Nephron (organoid): Measurements from ENCODE around the gene KRR1.

ENCODE experiments used
- H3K27ac Mint-ChIP-seq, 3 experiments: 2 replicates each; pipeline ENCODE4 v1.8.0; 2020; ENCODE audit warnings: mixed read lengths in 3 of 3, mild to moderate bottlenecking in 2 of 3, moderate library complexity in 1 of 3
- H3K27me3 Mint-ChIP-seq: 2 replicates; pipeline ENCODE4 v1.8.0; 2021; ENCODE audit warnings: low read depth, mild to moderate bottlenecking, moderate library complexity, mixed read lengths
- H3K36me3 Mint-ChIP-seq: 2 replicates; pipeline ENCODE4 v1.8.0; 2020; ENCODE audit warnings: low read depth, mixed read lengths
- H3K4me1 Mint-ChIP-seq: 2 replicates; pipeline ENCODE4 v1.8.0; 2020; ENCODE audit warnings: mixed read lengths
- H3K4me3 Mint-ChIP-seq, 3 experiments: 2 replicates each; pipeline ENCODE4 v1.8.0; 2020; ENCODE audit warnings: mild to moderate bottlenecking in 3 of 3, mixed read lengths in 3 of 3, moderate library complexity in 2 of 3
- H3K9me3 Mint-ChIP-seq: 2 replicates; pipeline ENCODE4 v1.8.0; 2020; ENCODE audit warnings: mixed read lengths
- TF ChIP-seq, protein P1 (sequence below), 3 experiments: fragments of 200-600 bp; sonication (generic); IDR thresholded peaks; one replicate each; pipeline ENCODE4 v1.5.0; 2021; ENCODE audit warnings: antibody characterized with exemption in 3 of 3; ENCODE audit not compliant: unreplicated experiment in 3 of 3

Gene KRR1

DNA sequence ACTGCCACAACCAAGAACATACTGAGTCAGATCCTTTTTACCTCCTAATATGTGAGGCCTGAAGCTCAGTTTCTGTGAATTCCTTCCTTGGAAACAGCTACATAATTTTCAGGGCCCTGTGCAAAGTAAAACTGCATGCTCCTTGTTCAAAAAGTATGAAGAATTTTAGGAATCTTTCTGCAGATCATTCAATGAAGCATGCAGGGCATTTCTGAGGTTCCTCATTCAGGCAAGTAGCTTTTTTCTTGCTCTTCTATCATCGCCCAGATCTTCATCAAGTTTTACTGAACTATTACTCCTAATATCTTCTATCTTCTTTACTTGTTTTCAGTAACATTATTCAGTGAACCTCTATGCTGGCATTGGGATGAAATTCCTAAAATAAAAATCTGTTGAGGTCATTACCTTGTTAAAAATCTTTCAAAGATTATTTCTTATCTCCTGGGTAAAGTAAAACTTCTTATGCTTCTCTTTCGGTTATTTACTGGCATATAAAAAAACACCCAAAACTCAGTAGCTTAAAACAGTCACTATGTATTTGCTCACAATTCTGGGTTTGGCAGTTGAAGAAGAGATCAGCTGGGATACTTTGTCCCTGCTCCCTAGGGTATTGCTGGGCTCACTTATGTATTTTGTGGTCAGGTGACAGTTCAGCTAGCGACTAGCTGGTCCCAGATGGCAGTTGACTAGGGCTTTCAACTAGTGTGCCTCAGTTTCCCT lies 42.6 kb upstream of the KRR1 start:
- Mint-ChIP-seq H3K27me3 (no peaks in the 10 kb centered on the region), H3K9me3 (no peaks in the 10 kb centered on the region), H3K4me1 (peaks cover 61% of the 10 kb centered on the region), H3K27ac (peak overlapping the region; percentile 12 to 82 (median 39)), H3K36me3 (no peaks in the 10 kb centered on the region), H3K4me3 (no peak overlapping the region)
- TF ChIP-seq, protein P1, sequence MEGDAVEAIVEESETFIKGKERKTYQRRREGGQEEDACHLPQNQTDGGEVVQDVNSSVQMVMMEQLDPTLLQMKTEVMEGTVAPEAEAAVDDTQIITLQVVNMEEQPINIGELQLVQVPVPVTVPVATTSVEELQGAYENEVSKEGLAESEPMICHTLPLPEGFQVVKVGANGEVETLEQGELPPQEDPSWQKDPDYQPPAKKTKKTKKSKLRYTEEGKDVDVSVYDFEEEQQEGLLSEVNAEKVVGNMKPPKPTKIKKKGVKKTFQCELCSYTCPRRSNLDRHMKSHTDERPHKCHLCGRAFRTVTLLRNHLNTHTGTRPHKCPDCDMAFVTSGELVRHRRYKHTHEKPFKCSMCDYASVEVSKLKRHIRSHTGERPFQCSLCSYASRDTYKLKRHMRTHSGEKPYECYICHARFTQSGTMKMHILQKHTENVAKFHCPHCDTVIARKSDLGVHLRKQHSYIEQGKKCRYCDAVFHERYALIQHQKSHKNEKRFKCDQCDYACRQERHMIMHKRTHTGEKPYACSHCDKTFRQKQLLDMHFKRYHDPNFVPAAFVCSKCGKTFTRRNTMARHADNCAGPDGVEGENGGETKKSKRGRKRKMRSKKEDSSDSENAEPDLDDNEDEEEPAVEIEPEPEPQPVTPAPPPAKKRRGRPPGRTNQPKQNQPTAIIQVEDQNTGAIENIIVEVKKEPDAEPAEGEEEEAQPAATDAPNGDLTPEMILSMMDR (IDR thresholded peaks at IDR 0.05; ENCODE audit: unreplicated experiment in 3 of 3): no peak

DNA sequence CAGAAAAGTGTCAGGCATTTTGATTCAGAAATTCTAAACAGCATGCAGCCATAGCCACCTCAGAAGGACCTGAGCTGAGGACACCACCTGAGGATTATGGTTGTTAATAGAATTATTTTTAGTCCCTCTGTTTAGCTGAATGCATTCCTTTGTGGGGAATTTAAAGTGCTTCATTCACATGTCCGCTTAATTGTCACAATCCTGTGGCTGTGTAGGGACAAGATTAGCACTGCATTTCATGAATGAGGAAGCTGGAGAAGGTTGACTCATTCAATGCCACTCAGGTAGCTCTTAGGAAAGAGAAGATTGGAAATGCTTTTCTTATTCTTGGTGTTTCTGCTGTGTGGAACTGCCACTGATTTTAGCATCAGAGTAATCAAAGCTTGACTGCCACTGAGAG lies 42.0 kb upstream of the KRR1 start:
- peak overlapping the region; percentile 12 to 82 (median 39) for H3K27ac Mint-ChIP-seq
- no peaks in the 10 kb centered on the region for H3K36me3 Mint-ChIP-seq
- no peaks in the 10 kb centered on the region for H3K9me3 Mint-ChIP-seq
- no peak overlapping the region for H3K4me3 Mint-ChIP-seq
- TF ChIP-seq, protein P1 (IDR thresholded peaks at IDR 0.05; ENCODE audit: unreplicated experiment in 3 of 3): no peak
- H3K27me3 Mint-ChIP-seq: no peaks in the 10 kb centered on the region
- H3K4me1 Mint-ChIP-seq: peaks cover 66% of the 10 kb centered on the region

DNA sequence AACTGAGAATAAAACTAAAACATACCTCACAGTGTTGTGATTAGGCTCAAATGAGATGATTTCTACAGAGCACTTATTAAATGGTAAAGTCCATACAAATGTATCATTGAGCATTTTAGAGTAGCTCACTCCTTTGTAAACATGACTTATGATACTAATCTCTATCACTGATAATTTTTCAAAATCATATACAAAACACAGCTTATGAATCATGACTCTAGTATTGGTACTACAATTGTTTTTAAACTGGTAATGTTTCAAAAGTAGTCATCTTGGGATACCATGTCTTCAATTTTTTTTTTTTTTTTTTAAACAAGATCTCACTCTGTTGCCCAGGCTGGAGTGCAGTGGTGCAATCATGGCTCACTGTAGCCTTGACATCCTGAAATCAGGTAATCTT lies 40.1 kb upstream of the KRR1 start:
- Mint-ChIP-seq H3K27me3 (no peaks in the 10 kb centered on the region), H3K4me1 (peaks cover 68% of the 10 kb centered on the region), H3K9me3 (no peaks in the 10 kb centered on the region), H3K4me3 (no peak overlapping the region), H3K27ac (peak overlapping the region in 1 of 3 experiments; percentile 81), H3K36me3 (no peaks in the 10 kb centered on the region)
- TF ChIP-seq, protein P1 (IDR thresholded peaks at IDR 0.05; ENCODE audit: unreplicated experiment in 3 of 3): no peak

DNA sequence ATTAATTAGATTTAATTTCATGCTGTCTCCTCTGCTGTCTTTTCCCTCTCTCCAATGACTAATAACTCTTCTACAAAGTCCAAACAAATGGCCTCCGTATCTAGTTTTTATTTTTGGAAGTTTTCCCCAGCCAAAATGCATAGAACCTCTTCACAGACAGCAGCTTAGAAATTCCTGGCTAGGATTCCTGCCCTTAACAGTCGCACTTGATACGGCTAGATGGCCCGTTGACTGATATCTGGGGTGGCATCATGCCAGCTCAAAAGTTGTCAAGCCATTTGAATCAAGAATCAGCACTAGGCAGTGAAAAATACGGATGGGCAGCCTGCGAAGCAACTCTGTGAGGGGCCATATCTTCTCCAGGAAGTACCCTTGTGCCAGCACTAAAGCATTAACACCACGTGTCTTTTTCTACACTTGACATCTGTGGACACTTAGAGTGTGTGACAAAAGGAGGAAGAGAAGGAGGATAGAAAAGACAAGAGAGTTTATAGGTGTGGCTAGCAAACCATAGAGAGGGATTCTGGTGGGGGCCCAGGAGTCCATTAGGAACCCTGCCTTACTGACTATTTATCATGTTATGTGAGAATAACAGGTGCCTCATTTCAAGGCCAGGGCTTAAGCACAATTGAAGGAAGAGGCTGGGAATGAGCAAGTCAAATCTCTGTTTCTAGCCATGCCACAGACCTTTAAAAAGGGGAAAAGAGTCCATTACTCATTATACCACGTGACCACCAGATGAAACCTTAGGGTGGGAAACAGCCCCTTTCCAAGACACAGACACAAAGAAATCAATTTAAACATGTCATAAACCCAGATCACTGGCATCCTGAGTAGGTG lies 39.2 kb upstream of the KRR1 start:
- TF ChIP-seq, protein P1 (IDR thresholded peaks at IDR 0.05; ENCODE audit: unreplicated experiment in 3 of 3): no peak
- peak overlapping the region; percentile 81 to 91 (median 84) for H3K27ac Mint-ChIP-seq
- peaks cover 71% of the 10 kb centered on the region for H3K4me1 Mint-ChIP-seq
- H3K9me3 Mint-ChIP-seq: no peaks in the 10 kb centered on the region
- H3K27me3 Mint-ChIP-seq: no peaks in the 10 kb centered on the region
- peak overlapping the region in 2 of 3 experiments; percentile 3 to 46 for H3K4me3 Mint-ChIP-seq
- H3K36me3 Mint-ChIP-seq: no peaks in the 10 kb centered on the region

DNA sequence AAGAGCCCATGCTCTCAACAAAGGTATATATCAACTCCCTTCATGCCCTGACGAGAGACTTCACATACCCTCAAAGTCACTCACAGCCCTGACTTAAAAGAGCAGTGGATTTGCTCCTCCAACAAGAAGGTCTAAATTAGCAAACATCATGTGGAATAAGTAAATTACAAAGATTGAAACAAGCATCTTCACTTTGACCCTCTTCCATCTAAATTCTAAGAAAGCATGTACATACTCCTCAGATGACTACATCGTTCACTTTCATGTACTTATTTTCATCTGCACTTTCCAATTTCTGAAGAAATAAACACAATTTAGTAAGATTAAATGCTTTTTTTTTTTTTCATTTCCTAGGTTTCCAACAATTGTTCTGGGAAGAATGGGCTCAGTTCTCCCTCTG lies 38.6 kb upstream of the KRR1 start:
- H3K4me3 Mint-ChIP-seq: peak overlapping the region in 1 of 3 experiments; percentile 46
- TF ChIP-seq, protein P1 (IDR thresholded peaks at IDR 0.05; ENCODE audit: unreplicated experiment in 3 of 3): no peak
- H3K27me3 Mint-ChIP-seq: no peaks in the 10 kb centered on the region
- H3K36me3 Mint-ChIP-seq: no peaks in the 10 kb centered on the region
- no peaks in the 10 kb centered on the region for H3K9me3 Mint-ChIP-seq
- peaks cover 73% of the 10 kb centered on the region for H3K4me1 Mint-ChIP-seq
- H3K27ac Mint-ChIP-seq: peak overlapping the region; percentile 81 to 91 (median 84)
